HepG2 (cell line): ENCODE data around the gene MDP1. TPM values are rescaled to one million over a fixed set of nuclear protein-coding genes. Genes with fewer than 3 reads are reported as not detected.

Experiments used
- DMTF1 ChIP-seq: sonication (generic); formaldehyde crosslinking; IDR thresholded peaks from 2 replicates; pipeline ENCODE4 v1.4.0; 2020; ENCODE audit warnings: mild to moderate bottlenecking, missing genetic modification reagents
- EHMT2 ChIP-seq: fragments of 200-600 bp; sonication (generic); IDR thresholded peaks from 2 replicates; pipeline ENCODE4 v1.7.0; 2017; ENCODE audit warnings: antibody characterized with exemption, low read depth, low read length, borderline replicate concordance
- ETS1 ChIP-seq: sonication (generic); formaldehyde crosslinking; IDR thresholded peaks from 2 replicates; pipeline ENCODE4 v1.4.0; 2020; ENCODE audit warnings: missing genetic modification reagents
- FOXO1 ChIP-seq: sonication (generic); formaldehyde crosslinking; IDR thresholded peaks from 2 replicates; pipeline ENCODE4 v1.4.0; 2020; ENCODE audit warnings: missing genetic modification reagents
- GABPA ChIP-seq, 2 experiments: IDR thresholded peaks; 2 replicates each; pipeline ENCODE4 v1.6.1; 2011 to 2016; ENCODE audit warnings: low read depth in 2 of 2, low read length in 1 of 2, missing biosample characterization in 1 of 2, missing genetic modification characterization in 1 of 2
- HDAC1 ChIP-seq: sonication (generic); formaldehyde crosslinking; IDR thresholded peaks from 2 replicates; pipeline ENCODE4 v1.5.1; 2020; ENCODE audit warnings: mild to moderate bottlenecking, missing genetic modification reagents
- KDM3A ChIP-seq: IDR thresholded peaks from 2 replicates; pipeline ENCODE4 v1.6.1; 2018; ENCODE audit warnings: low read depth, missing compliant biosample characterization
- NCOA2 ChIP-seq: sonication (generic); formaldehyde crosslinking; IDR thresholded peaks from 2 replicates; pipeline ENCODE4 v1.8.0; 2022; ENCODE audit warnings: inconsistent platforms
- NFYB ChIP-seq: sonication (generic); formaldehyde crosslinking; IDR thresholded peaks from 2 replicates; pipeline ENCODE4 v1.4.0; 2020; ENCODE audit warnings: missing genetic modification reagents
- SNRNP70 ChIP-seq: fragments of 200-400 bp; formaldehyde crosslinking; IDR thresholded peaks from 2 replicates; pipeline ENCODE4 v1.6.1; 2017; ENCODE audit warnings: mild to moderate bottlenecking, low read depth, low read length, moderate library complexity
- TOPORS ChIP-seq: sonication (generic); formaldehyde crosslinking; IDR thresholded peaks from 2 replicates; pipeline ENCODE4 v1.8.0; 2023; ENCODE audit warnings: mild to moderate bottlenecking, missing genetic modification reagents
- ZNF136 ChIP-seq: sonication (generic); formaldehyde crosslinking; IDR thresholded peaks from 2 replicates; pipeline ENCODE4 v1.8.1; 2022; ENCODE audit warnings: low read depth, mild to moderate bottlenecking, moderate library complexity, missing genetic modification reagents
- ZNF280B ChIP-seq: sonication (generic); formaldehyde crosslinking; IDR thresholded peaks from 2 replicates; pipeline ENCODE4 v1.5.0; 2020; ENCODE audit warnings: missing genetic modification reagents, mild to moderate bottlenecking, borderline replicate concordance
- ZNF329 ChIP-seq: sonication (generic); formaldehyde crosslinking; IDR thresholded peaks from 2 replicates; pipeline ENCODE4 v1.9.0; 2021; ENCODE audit warnings: low read depth, mild to moderate bottlenecking, missing genetic modification reagents
- ZNF468 ChIP-seq: sonication (generic); formaldehyde crosslinking; IDR thresholded peaks from 2 replicates; pipeline ENCODE4 v1.8.0; 2022; ENCODE audit warnings: mild to moderate bottlenecking, moderate library complexity, missing genetic modification reagents
- ZNF639 ChIP-seq: conservative IDR thresholded peaks from 2 replicates; pipeline ENCODE4 v1.6.1; 2018; ENCODE audit warnings: missing genetic modification reagents
- polyA plus RNA-seq, 8 experiments: library from polyadenylated mRNA; depleted of rRNA in 3 of 8; stranded (reverse) in 7 of 8; unstranded in 1 of 8; fragments of >200 nt; fragmentation: Illumina TruSeq in 4 of 8; extraction: Trizol in 4 of 8; gene quantifications; 2 replicates each; pipeline versions ENCODE4 v1.2.1 to v1.2.3, GENCODE V29; 2011 to 2016; ENCODE audit warnings: low read depth in 4 of 8, missing spikeins in 1 of 8, mixed read lengths in 1 of 8; ENCODE audit not compliant: insufficient read depth in 1 of 8
- total RNA-seq, 5 experiments: library from RNA; depleted of rRNA; stranded (reverse); fragments of >200 nt; fragmentation: Illumina TruSeq; extraction: Trizol; gene quantifications; 2 replicates each; pipeline ENCODE4 v1.2.3, GENCODE V29; 2016; ENCODE audit warnings: low read depth in 1 of 5
- TF ChIP-seq, protein P1 (sequence below): sonication (generic); formaldehyde crosslinking; IDR thresholded peaks from 2 replicates; pipeline ENCODE4 v1.4.0; 2020; ENCODE audit warnings: mild to moderate bottlenecking, missing genetic modification reagents
- TF ChIP-seq, protein P2 (sequence below): sonication (generic); formaldehyde crosslinking; IDR thresholded peaks from 2 replicates; pipeline ENCODE4 v1.9.0; 2021; ENCODE audit warnings: missing genetic modification reagents, borderline replicate concordance

Gene MDP1
- total and polyA plus RNA-seq, 2 of the 13 experiments (the other 11 are each of a cell fraction or from before 2014, with no cell fraction given) = 44.1 to 48.7 TPM

- TF ChIP-seq ZNF468 (CRISPR knock-in tag) (no peak), ZNF280B (CRISPR knock-in tag) (peak; percentile 87; the same call in 1 of the 2 replicates), ZNF136 (CRISPR knock-in tag) (no peak), SNRNP70 (no peak), ZNF639 (CRISPR knock-in tag) (no peak), TOPORS (CRISPR knock-in tag) (peak; percentile 49), ETS1 (no peak), GABPA (IDR thresholded peaks at IDR 0.05; ENCODE audit: low read depth, low read length) (no peak), GABPA (CRISPR knock-in tag; IDR thresholded peaks at IDR 0.05; ENCODE audit: low read depth) (no peak), KDM3A (0 out of 2 replicates have a peak, but pooled peaks have one; percentile 16), HDAC1 (CRISPR knock-in tag) (peak; percentile 71), FOXO1 (CRISPR knock-in tag) (peak; percentile 63; the same call in 1 of the 2 replicates), EHMT2 (no peak), ZNF329 (no peak), DMTF1 (CRISPR knock-in tag) (no peak), NCOA2 (no peak), NFYB (no peak)
- TF ChIP-seq, protein P1, sequence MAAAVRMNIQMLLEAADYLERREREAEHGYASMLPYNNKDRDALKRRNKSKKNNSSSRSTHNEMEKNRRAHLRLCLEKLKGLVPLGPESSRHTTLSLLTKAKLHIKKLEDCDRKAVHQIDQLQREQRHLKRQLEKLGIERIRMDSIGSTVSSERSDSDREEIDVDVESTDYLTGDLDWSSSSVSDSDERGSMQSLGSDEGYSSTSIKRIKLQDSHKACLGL (CRISPR knock-in tag) = 0 out of 2 replicates have a peak, but pooled peaks have one; percentile 37
- TF ChIP-seq, protein P2, sequence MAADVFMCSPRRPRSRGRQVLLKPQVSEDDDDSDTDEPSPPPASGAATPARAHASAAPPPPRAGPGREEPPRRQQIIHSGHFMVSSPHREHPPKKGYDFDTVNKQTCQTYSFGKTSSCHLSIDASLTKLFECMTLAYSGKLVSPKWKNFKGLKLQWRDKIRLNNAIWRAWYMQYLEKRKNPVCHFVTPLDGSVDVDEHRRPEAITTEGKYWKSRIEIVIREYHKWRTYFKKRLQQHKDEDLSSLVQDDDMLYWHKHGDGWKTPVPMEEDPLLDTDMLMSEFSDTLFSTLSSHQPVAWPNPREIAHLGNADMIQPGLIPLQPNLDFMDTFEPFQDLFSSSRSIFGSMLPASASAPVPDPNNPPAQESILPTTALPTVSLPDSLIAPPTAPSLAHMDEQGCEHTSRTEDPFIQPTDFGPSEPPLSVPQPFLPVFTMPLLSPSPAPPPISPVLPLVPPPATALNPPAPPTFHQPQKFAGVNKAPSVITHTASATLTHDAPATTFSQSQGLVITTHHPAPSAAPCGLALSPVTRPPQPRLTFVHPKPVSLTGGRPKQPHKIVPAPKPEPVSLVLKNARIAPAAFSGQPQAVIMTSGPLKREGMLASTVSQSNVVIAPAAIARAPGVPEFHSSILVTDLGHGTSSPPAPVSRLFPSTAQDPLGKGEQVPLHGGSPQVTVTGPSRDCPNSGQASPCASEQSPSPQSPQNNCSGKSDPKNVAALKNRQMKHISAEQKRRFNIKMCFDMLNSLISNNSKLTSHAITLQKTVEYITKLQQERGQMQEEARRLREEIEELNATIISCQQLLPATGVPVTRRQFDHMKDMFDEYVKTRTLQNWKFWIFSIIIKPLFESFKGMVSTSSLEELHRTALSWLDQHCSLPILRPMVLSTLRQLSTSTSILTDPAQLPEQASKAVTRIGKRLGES (CRISPR knock-in tag) = no peak
Observed at GRCh38 chr14:24255931-24256711, 40.3 kb upstream of the MDP1 start (continued).
